Measurements from ENCODE around the gene TMEM150A.

- TF ChIP-seq CTCF (IDR thresholded peaks at IDR 0.05; ENCODE audit: low read depth, low read length, poor library complexity, severe bottlenecking) (no peak), EZH2phosphoT487 (IDR thresholded peaks at IDR 0.05; ENCODE audit: borderline replicate concordance, low read length) (no peak)
These were observed 21.5 kb upstream of the TMEM150A start for GRCh38 chr2:85623991-85624390.

Measured in DOHH2 (cell line).